H1 (cell line): ENCODE results near the gene ZSCAN18. TPM values are rescaled to one million over a fixed set of nuclear protein-coding genes. Genes with fewer than 3 reads are reported as not detected.
A peak's percentile ranks its signal among the peaks of the same experiment; 100 is the strongest.

Source experiments
- CTCF ChIA-PET: fragments of 300-600 bp; sonication (Branson Sonifier 250); formaldehyde crosslinking; loops from one replicate; lab custom pipeline; 2021; ENCODE audit not compliant: partially characterized antibody; lab: Charles Lee
- POLR2A ChIA-PET: fragments of 300-600 bp; sonication (Branson Sonifier 250); formaldehyde crosslinking; loops from one replicate; lab custom pipeline; 2021; ENCODE audit warnings: inconsistent platforms; ENCODE audit not compliant: partially characterized antibody; lab: Charles Lee
- DNase-seq, 2 experiments: peaks; one replicate each; pipeline versions ENCODE4 v3.0.0 to v3.0.0-alpha.2; 2010 to 2022; ENCODE audit warnings: low spot score in 2 of 2, low read depth in 1 of 2, mixed read lengths in 1 of 2
- FAIRE-seq: peaks from 2 replicates; lab custom pipeline; 2011; peaks lifted over from hg19 to GRCh38; lab: Jason Lieb, UNC
- H2AFZ ChIP-seq: 2 replicates; pipeline ENCODE4 v1.8.1; 2012; ENCODE audit warnings: low read length, inconsistent platforms
- H2AK5ac ChIP-seq: 2 replicates; pipeline ENCODE4 v1.6.1; 2013; ENCODE audit warnings: low read depth, low read length
- H2BK120ac ChIP-seq: replicated peaks from 2 replicates; pipeline ENCODE3; 2013; ENCODE audit warnings: low read depth, low read length, inconsistent platforms
- H2BK12ac ChIP-seq: 2 replicates; pipeline ENCODE4 v1.6.1; 2013; ENCODE audit warnings: low read depth, low read length
- H2BK15ac ChIP-seq: 2 replicates; pipeline ENCODE4 v1.6.1; 2013; ENCODE audit warnings: low read length
- H2BK20ac ChIP-seq: 2 replicates; pipeline ENCODE4 v1.6.1; 2013; ENCODE audit warnings: low read length
- H2BK5ac ChIP-seq: 2 replicates; pipeline ENCODE4 v1.6.1; 2013; ENCODE audit warnings: low read depth, low read length
- H3K14ac ChIP-seq: 2 replicates; pipeline ENCODE4 v1.6.1; 2013; ENCODE audit warnings: inconsistent platforms; ENCODE audit not compliant: insufficient read length
- H3K18ac ChIP-seq: 2 replicates; pipeline ENCODE4 v1.6.1; 2013; ENCODE audit warnings: low read length; ENCODE audit errors: extremely low read depth
- H3K23ac ChIP-seq: 2 replicates; pipeline ENCODE4 v1.6.1; 2013; ENCODE audit warnings: inconsistent platforms; ENCODE audit not compliant: insufficient read length
- H3K23me2 ChIP-seq: 2 replicates; pipeline ENCODE4 v1.6.1; 2013; ENCODE audit warnings: low read depth, low read length
- H3K27ac ChIP-seq: 2 replicates; pipeline ENCODE4 v1.6.1; 2011; ENCODE audit warnings: low read depth, low read length, inconsistent platforms
- H3K27me3 ChIP-seq, 4 experiments: replicated peaks in 1 of 4; 1 replicate in 1 of 4; 2 replicates in 3 of 4; pipeline versions ENCODE4 v1.6.1 to v1.8.1; 2011 to 2013; ENCODE audit warnings: low read length in 3 of 4, mild to moderate bottlenecking in 3 of 4, inconsistent platforms in 2 of 4, mixed read lengths in 2 of 4, moderate library complexity in 1 of 4; ENCODE audit not compliant: control insufficient read depth in 3 of 4, insufficient read depth in 3 of 4; ENCODE audit errors: extremely low read depth in 1 of 4
- H3K36me3 ChIP-seq, 4 experiments: 2 replicates each; pipeline versions ENCODE4 v1.6.1 to v1.8.1; 2011 to 2013; ENCODE audit warnings: mild to moderate bottlenecking in 4 of 4, low read length in 3 of 4, moderate library complexity in 2 of 4, control low read depth in 1 of 4, inconsistent platforms in 1 of 4; ENCODE audit not compliant: insufficient read depth in 4 of 4, control insufficient read depth in 2 of 4
- H3K4ac ChIP-seq: replicated peaks from 2 replicates; pipeline ENCODE3; 2013; ENCODE audit warnings: low read length, low read depth, mixed read lengths, inconsistent platforms; ENCODE audit not compliant: insufficient read length
- H3K4me1 ChIP-seq, 4 experiments: replicated peaks in 1 of 4; 1 replicate in 1 of 4; 2 replicates in 3 of 4; pipeline versions ENCODE4 v1.6.1 to v1.8.1; 2011 to 2013; ENCODE audit warnings: low read length in 3 of 4, inconsistent platforms in 2 of 4, mixed read lengths in 1 of 4; ENCODE audit not compliant: insufficient read depth in 4 of 4, control insufficient read depth in 3 of 4
- H3K4me2 ChIP-seq, 2 experiments: 2 replicates each; pipeline versions ENCODE4 v1.6.1 to v1.8.1; 2011 to 2013; ENCODE audit warnings: low read depth in 2 of 2, low read length in 2 of 2, control low read depth in 1 of 2, inconsistent platforms in 1 of 2, mild to moderate bottlenecking in 1 of 2; ENCODE audit not compliant: insufficient read depth in 1 of 2
- H3K4me3 ChIP-seq, 4 experiments: fragments of 200-600, 300-600 bp in 1 of 4; sonication (generic), shearing (Covaris generic), sonication (Bioruptor Twin) in 1 of 4; 2 replicates each; pipeline versions ENCODE4 v1.5.1 to v1.8.1; 2011 to 2016; ENCODE audit warnings: low read length in 4 of 4, low read depth in 3 of 4, control low read depth in 2 of 4, inconsistent platforms in 2 of 4, mild to moderate bottlenecking in 2 of 4, mixed read lengths in 1 of 4, moderate library complexity in 1 of 4; ENCODE audit not compliant: insufficient read depth in 2 of 4; ENCODE audit errors: extremely low read depth in 1 of 4
- H3K56ac ChIP-seq: replicated peaks from 2 replicates; pipeline ENCODE3; 2013; ENCODE audit warnings: low read depth, mild to moderate bottlenecking, mixed read lengths, low read length, inconsistent platforms; ENCODE audit not compliant: insufficient read length
- H3K79me1 ChIP-seq: 2 replicates; pipeline ENCODE4 v1.6.1; 2013; ENCODE audit warnings: low read depth, low read length, control low read depth
- H3K79me2 ChIP-seq, 2 experiments: 2 replicates each; pipeline versions ENCODE4 v1.6.1 to v1.8.1; 2012 to 2013; ENCODE audit warnings: low read length in 2 of 2, mild to moderate bottlenecking in 2 of 2, inconsistent platforms in 1 of 2; ENCODE audit not compliant: insufficient read depth in 2 of 2, control insufficient read depth in 1 of 2
- H3K9ac ChIP-seq, 4 experiments: replicated peaks in 1 of 4; 1 replicate in 1 of 4; 2 replicates in 3 of 4; pipeline versions ENCODE4 v1.6.1 to v1.8.1; 2011 to 2013; ENCODE audit warnings: low read depth in 3 of 4, low read length in 3 of 4, control low read depth in 2 of 4, mild to moderate bottlenecking in 2 of 4, moderate library complexity in 2 of 4, inconsistent platforms in 1 of 4; ENCODE audit errors: extremely low read depth in 1 of 4
- H3K9me3 ChIP-seq, 2 experiments: 2 replicates each; pipeline versions ENCODE4 v1.6.1 to v1.8.1; 2012 to 2013; ENCODE audit warnings: mild to moderate bottlenecking in 2 of 2, moderate library complexity in 2 of 2, control low read depth in 1 of 2, inconsistent platforms in 1 of 2, low read depth in 1 of 2, low read length in 1 of 2, mixed read lengths in 1 of 2; ENCODE audit not compliant: insufficient read depth in 2 of 2
- H4K20me1 ChIP-seq, 2 experiments: replicated peaks in 1 of 2; 2 replicates each; pipeline versions ENCODE3 to v1.8.1; 2011 to 2013; ENCODE audit warnings: inconsistent platforms in 2 of 2, low read length in 2 of 2, mild to moderate bottlenecking in 1 of 2; ENCODE audit not compliant: insufficient read depth in 2 of 2, control insufficient read depth in 1 of 2
- H4K5ac ChIP-seq: 2 replicates; pipeline ENCODE4 v1.6.1; 2013; ENCODE audit warnings: low read length, low read depth, mixed read lengths, inconsistent platforms; ENCODE audit not compliant: insufficient read length
- H4K8ac ChIP-seq: 2 replicates; pipeline ENCODE4 v1.8.0; 2013; ENCODE audit warnings: mild to moderate bottlenecking, moderate library complexity, low read length, inconsistent platforms; ENCODE audit not compliant: insufficient read depth; ENCODE audit errors: extremely low read depth
- H4K91ac ChIP-seq: replicated peaks from 2 replicates; pipeline ENCODE3; 2013; ENCODE audit warnings: low read length, mixed read lengths, inconsistent platforms; ENCODE audit not compliant: insufficient read length
- BACH1 ChIP-seq: IDR thresholded peaks from 2 replicates; pipeline ENCODE4 v1.6.1; 2012; ENCODE audit warnings: low read length, improper control_type of control experiment
- EP300 ChIP-seq, 2 experiments: IDR thresholded peaks; 1 replicate in 1 of 2; 2 replicates in 1 of 2; pipeline ENCODE4 v1.6.1; 2011 to 2012; ENCODE audit warnings: low read depth in 2 of 2, low read length in 2 of 2, mild to moderate bottlenecking in 2 of 2, borderline replicate concordance in 1 of 2, inconsistent platforms in 1 of 2, moderate library complexity in 1 of 2
- MAFK ChIP-seq: IDR thresholded peaks from 2 replicates; pipeline ENCODE4 v1.6.1; 2012; ENCODE audit warnings: low read depth, mild to moderate bottlenecking, improper control_type of control experiment, low read length
- MAX ChIP-seq: IDR thresholded peaks from 2 replicates; pipeline ENCODE4 v1.6.1; 2012; ENCODE audit warnings: inconsistent platforms
- RBBP5 ChIP-seq: IDR thresholded peaks from 2 replicates; pipeline ENCODE4 v1.7.1; 2012; ENCODE audit warnings: low read depth, mild to moderate bottlenecking, inconsistent platforms, low read length, moderate library complexity, borderline replicate concordance
- RXRA ChIP-seq: IDR thresholded peaks from 2 replicates; pipeline ENCODE4 v1.6.1; 2011; ENCODE audit warnings: low read depth, mild to moderate bottlenecking, low read length, moderate library complexity; ENCODE audit not compliant: insufficient read depth
- WGBS, 2 experiments: shearing (Covaris generic) in 1 of 2; methylation state at CpG; one replicate each; pipeline versions ENCODE4 v1.1.6 to v1.1.7; 2013 to 2015; ENCODE audit warnings: low lambda C conversion rate in 2 of 2, mixed read lengths in 2 of 2, inconsistent platforms in 1 of 2, low coverage in 1 of 2, missing lambda C conversion rate in 1 of 2; ENCODE audit not compliant: insufficient replicate concordance in 2 of 2, insufficient coverage in 1 of 2, insufficient read length in 1 of 2; ENCODE audit errors: extremely low coverage in 1 of 2, missing lambda C conversion rate in 1 of 2; 5-methylcytosine and 5-hydroxymethylcytosine counted together
- polyA plus RNA-seq, 7 experiments: library from polyadenylated mRNA; depleted of rRNA in 3 of 7; stranded (reverse) in 5 of 7; unstranded in 2 of 7; fragments of >200 nt in 5 of 7; fragments of 200-250 nt in 2 of 7; gene quantifications; 1 replicate in 5 of 7; 2 replicates in 1 of 7; 4 replicates in 1 of 7; pipeline versions ENCODE4 v1.2.1 to v1.2.3, GENCODE V29; 2011 to 2013; ENCODE audit warnings: missing spikeins in 2 of 7, mixed read lengths in 2 of 7
- total RNA-seq: library from RNA; stranded (reverse); fragmentation: NEBNext Ultra II Directional; extraction: Animal tissue kit (Norgen Biotek cat#: 25700); gene quantifications from 2 replicates; pipeline ENCODE4 v1.2.1, GENCODE V29; 2021

ZSCAN18 gene
- total and polyA plus RNA-seq, 2 of the 8 experiments (the other 6 are each of a cell fraction or from before 2014, with no cell fraction given) = 37.0 to 41.4 TPM

- H3K36me3 ChIP-seq = no peaks in the 10 kb centered on the region
- H3K27ac ChIP-seq = no peak overlapping the region
- no peak overlapping the region for H2BK12ac ChIP-seq
- WGBS, 2 experiments = 88% methylated on average over 51 of the region's 77 CpGs; no CpG with 5 or more reads in 1 of the 2 experiments
- H3K79me1 ChIP-seq = no peaks in the 10 kb centered on the region
- H4K91ac ChIP-seq = no peak overlapping the region
- no peak overlapping the region for H2BK15ac ChIP-seq
- no peak overlapping the region for H3K18ac ChIP-seq
- H3K4me3 ChIP-seq = no peak overlapping the region
- H2BK120ac ChIP-seq = no peak overlapping the region
- H3K4me2 ChIP-seq = no peak overlapping the region
- no peaks in the 10 kb centered on the region for H4K20me1 ChIP-seq
- FAIRE-seq = no peak
- H3K4ac ChIP-seq = no peak overlapping the region
- no peaks in the 10 kb centered on the region for H3K4me1 ChIP-seq
- H3K9me3 ChIP-seq = peaks cover 62 to 74% of the 10 kb centered on the region in 2 experiments
- H3K23ac ChIP-seq = no peak overlapping the region
- TF ChIP-seq MAX (no peak), RBBP5 (no peak), EP300 (IDR thresholded peaks at IDR 0.05; ENCODE audit: borderline replicate concordance in 1 of 2, low read depth in 2 of 2, low read length in 2 of 2) (no peak), RXRA (no peak), MAFK (no peak), BACH1 (no peak)
- H2AK5ac ChIP-seq = no peak overlapping the region
- POLR2A ChIA-PET = no interaction called here
- H3K23me2 ChIP-seq = no peaks in the 10 kb centered on the region
- no peak overlapping the region for H4K8ac ChIP-seq
- H4K5ac ChIP-seq = no peak overlapping the region
- no peak overlapping the region for H3K56ac ChIP-seq
- no peak overlapping the region for H3K9ac ChIP-seq
- no peak overlapping the region for H2AFZ ChIP-seq
- no peak overlapping the region for H3K14ac ChIP-seq
- no peaks in the 10 kb centered on the region for H3K27me3 ChIP-seq
- CTCF ChIA-PET = no interaction called here
- no peak overlapping the region for H2BK5ac ChIP-seq
- no peaks in the 10 kb centered on the region for H3K79me2 ChIP-seq
- peak in 1 of 2 experiments; percentile 64 for DNase-seq
- H2BK20ac ChIP-seq = no peak overlapping the region
Measured at GRCh38 chr19:58117841-58118575, 20.0 kb upstream of the ZSCAN18 start.
